HepG2 (cell line): ENCODE results near the gene DOCK1. TPM values are rescaled to one million over a fixed set of nuclear protein-coding genes. Genes with fewer than 3 reads are reported as not detected.

ENCODE experiments used
- ATAC-seq: fragments of 200-7000 bp; cut with Tn5 transposase; 3 replicates; pipeline ENCODE4 v1.9.1; 2020; ENCODE audit warnings: mild to moderate bottlenecking, moderate library complexity
- BruUV-seq: library from RNA; stranded (reverse); fragments of 400-500 nt; replicated peaks from 2 replicates; lab custom pipeline; 2021; lab: Mats Ljungman, UMichigan
- CTCF ChIA-PET: fragments of 300-600 bp; formaldehyde crosslinking; extraction: SDS; loops from one replicate; lab custom pipeline; 2021; ENCODE audit warnings: low total read pairs, inconsistent platforms, low intra/inter-chr PET ratio; lab: Yijun Ruan, JAX
- POLR2A ChIA-PET: fragments of 350-600 bp; sonication (Branson Sonifier 250); formaldehyde crosslinking; loops from one replicate; lab custom pipeline; 2020; ENCODE audit warnings: antibody characterized with exemption, inconsistent platforms; lab: Yijun Ruan, JAX
- DNase-seq: peaks from one replicate; pipeline ENCODE4 v3.0.0-alpha.2; 2015; ENCODE audit warnings: low spot score
- FAIRE-seq: peaks from 3 replicates; lab custom pipeline; 2011; peaks lifted over from hg19 to GRCh38; lab: Jason Lieb, UNC
- H2AFZ ChIP-seq: one replicate; pipeline ENCODE4 v1.6.1; 2011; ENCODE audit warnings: low read length, inconsistent platforms
- H3K27ac ChIP-seq: fragments of 300-600 bp; 3 replicates; pipeline ENCODE4 v1.8.0; 2011; ENCODE audit warnings: mixed run types, mild to moderate bottlenecking, mixed read lengths, low read length, inconsistent platforms; ENCODE audit not compliant: insufficient read depth; ENCODE audit errors: extremely low read length
- H3K27me3 ChIP-seq, 2 experiments: fragments of 200-600 bp in 1 of 2; 2 replicates in 1 of 2; 3 replicates in 1 of 2; pipeline versions ENCODE4 v1.6.0 to v1.8.0; 2011; ENCODE audit warnings: low read length in 2 of 2, mild to moderate bottlenecking in 2 of 2, moderate library complexity in 2 of 2, inconsistent platforms in 1 of 2; ENCODE audit not compliant: insufficient read depth in 2 of 2, control insufficient read depth in 1 of 2
- H3K36me3 ChIP-seq, 2 experiments: fragments of 200-600 bp in 1 of 2; replicated peaks in 1 of 2; 2 replicates in 1 of 2; 3 replicates in 1 of 2; pipeline versions ENCODE4 v1.5.1 to v1.8.0; 2011; ENCODE audit warnings: low read length in 2 of 2, inconsistent platforms in 1 of 2; ENCODE audit not compliant: insufficient read depth in 2 of 2, control insufficient read depth in 1 of 2
- H3K4me1 ChIP-seq: 2 replicates; pipeline ENCODE4 v1.5.1; 2012; ENCODE audit warnings: low read length, inconsistent platforms; ENCODE audit not compliant: insufficient read depth
- H3K4me2 ChIP-seq: 2 replicates; pipeline ENCODE4 v1.6.0; 2011; ENCODE audit warnings: low read depth, low read length, inconsistent platforms
- H3K4me3 ChIP-seq, 3 experiments: fragments of 200-600 bp in 1 of 3; sonication (generic), shearing (Covaris generic) in 1 of 3; replicated peaks in 1 of 3; 2 replicates each; pipeline ENCODE4 v1.5.1; 2011 to 2016; ENCODE audit warnings: low read length in 3 of 3, inconsistent platforms in 2 of 3, low read depth in 2 of 3, mild to moderate bottlenecking in 2 of 3, control low read depth in 1 of 3, mixed read lengths in 1 of 3; ENCODE audit not compliant: insufficient read depth in 1 of 3
- H3K79me2 ChIP-seq: one replicate; pipeline ENCODE4 v1.6.1; 2011; ENCODE audit warnings: low read length, inconsistent platforms; ENCODE audit not compliant: insufficient read depth
- H3K9ac ChIP-seq: 2 replicates; pipeline ENCODE4 v1.6.0; 2011; ENCODE audit warnings: mild to moderate bottlenecking, low read depth, low read length, inconsistent platforms; ENCODE audit not compliant: insufficient read depth
- H3K9me3 ChIP-seq: 2 replicates; pipeline ENCODE4 v1.5.1; 2012; ENCODE audit warnings: mild to moderate bottlenecking, low read length
- H4K20me1 ChIP-seq: 2 replicates; pipeline ENCODE4 v1.6.0; 2011; ENCODE audit warnings: inconsistent platforms, mild to moderate bottlenecking, low read length, moderate library complexity; ENCODE audit not compliant: insufficient read depth
- CREM ChIP-seq, 2 experiments: sonication (generic) in 1 of 2; formaldehyde crosslinking in 1 of 2; IDR thresholded peaks; 2 replicates each; pipeline versions ENCODE4 v1.4.0 to v1.6.1; 2016 to 2020; ENCODE audit warnings: antibody characterized with exemption in 1 of 2, mild to moderate bottlenecking in 1 of 2, missing genetic modification reagents in 1 of 2
- EED ChIP-seq: sonication (generic); formaldehyde crosslinking; IDR thresholded peaks from 2 replicates; pipeline ENCODE4 v1.5.0; 2020; ENCODE audit warnings: mild to moderate bottlenecking, missing genetic modification reagents
- IRX3 ChIP-seq: sonication (generic); formaldehyde crosslinking; IDR thresholded peaks from 2 replicates; pipeline ENCODE4 v1.8.1; 2023; ENCODE audit warnings: mild to moderate bottlenecking, low read depth, missing genetic modification reagents, borderline replicate concordance
- JUN ChIP-seq: sonication (generic); formaldehyde crosslinking; IDR thresholded peaks from 2 replicates; pipeline ENCODE4 v1.4.0; 2020; ENCODE audit warnings: mild to moderate bottlenecking, missing genetic modification reagents
- LCORL ChIP-seq, 2 experiments: fragments of 450-650 bp in 1 of 2; sonication (generic) in 1 of 2; formaldehyde crosslinking in 1 of 2; IDR thresholded peaks; 2 replicates each; pipeline versions ENCODE4 v1.5.0 to v1.6.1; 2017 to 2020; ENCODE audit warnings: antibody characterized with exemption in 1 of 2, missing genetic modification reagents in 1 of 2
- MNT ChIP-seq: fragments of 450-650 bp; IDR thresholded peaks from 2 replicates; pipeline ENCODE4 v1.6.1; 2016
- PHF8 ChIP-seq: sonication (generic); formaldehyde crosslinking; IDR thresholded peaks from 2 replicates; pipeline ENCODE4 v1.5.0; 2020; ENCODE audit warnings: missing genetic modification reagents
- PTBP1 ChIP-seq: fragments of 200-400 bp; formaldehyde crosslinking; IDR thresholded peaks from 2 replicates; pipeline ENCODE4 v1.6.1; 2018; ENCODE audit warnings: low read length, low read depth; ENCODE audit not compliant: poor library complexity, severe bottlenecking
- RFX3 ChIP-seq: IDR thresholded peaks from 2 replicates; pipeline ENCODE4 v1.6.1; 2016; ENCODE audit warnings: missing biosample characterization, missing genetic modification reagents
- ZBTB21 ChIP-seq: sonication (generic); formaldehyde crosslinking; IDR thresholded peaks from 2 replicates; pipeline ENCODE4 v1.4.0; 2020; ENCODE audit warnings: missing genetic modification reagents
- ZBTB49 ChIP-seq: sonication (generic); formaldehyde crosslinking; IDR thresholded peaks from 2 replicates; pipeline ENCODE4 v1.4.0; 2020; ENCODE audit warnings: missing genetic modification reagents, borderline replicate concordance
- ZBTB7B ChIP-seq: sonication (generic); formaldehyde crosslinking; IDR thresholded peaks from 2 replicates; pipeline ENCODE4 v1.4.0; 2020; ENCODE audit warnings: missing genetic modification reagents
- ZFP1 ChIP-seq: IDR thresholded peaks from 2 replicates; pipeline ENCODE4 v1.6.1; 2016
- ZIK1 ChIP-seq: sonication (generic); formaldehyde crosslinking; IDR thresholded peaks from 2 replicates; pipeline ENCODE4 v1.5.0; 2020; ENCODE audit warnings: mild to moderate bottlenecking, low read depth, missing genetic modification reagents, borderline replicate concordance
- ZNF724P ChIP-seq: sonication (generic); formaldehyde crosslinking; IDR thresholded peaks from 2 replicates; pipeline ENCODE4 v1.8.0; 2022; ENCODE audit warnings: missing genetic modification reagents, borderline replicate concordance
- WGBS: methylation state at CpG from one replicate; pipeline ENCODE4 v1.1.6; 2017; ENCODE audit warnings: low lambda C conversion rate; 5-methylcytosine and 5-hydroxymethylcytosine counted together
- in situ Hi-C: cut with HindIII; loops from 2 replicates; pipeline ENCODE4 v1.10.0; 2017; ENCODE audit warnings: low pct_unique_long_range_greater_than_20kb; ENCODE audit not compliant: extremely low pct_ligation_motif_present
- intact Hi-C: fragments of 100-400 bp; cut with micrococcal nuclease; formaldehyde crosslinking; loops from one replicate; pipeline ENCODE4 v1.10.0; 2022; ENCODE audit not compliant: unreplicated experiment
- polyA plus RNA-seq, 8 experiments: library from polyadenylated mRNA; depleted of rRNA in 3 of 8; stranded (reverse) in 7 of 8; unstranded in 1 of 8; fragments of >200 nt; fragmentation: Illumina TruSeq in 4 of 8; extraction: Trizol in 4 of 8; gene quantifications; 2 replicates each; pipeline versions ENCODE4 v1.2.1 to v1.2.3, GENCODE V29; 2011 to 2016; ENCODE audit warnings: low read depth in 4 of 8, missing spikeins in 1 of 8, mixed read lengths in 1 of 8; ENCODE audit not compliant: insufficient read depth in 1 of 8
- total RNA-seq, 5 experiments: library from RNA; depleted of rRNA; stranded (reverse); fragments of >200 nt; fragmentation: Illumina TruSeq; extraction: Trizol; gene quantifications; 2 replicates each; pipeline ENCODE4 v1.2.3, GENCODE V29; 2016; ENCODE audit warnings: low read depth in 1 of 5
- TF ChIP-seq, protein P1 (sequence below): IDR thresholded peaks from 2 replicates; pipeline ENCODE4 v1.6.1; 2016; ENCODE audit warnings: missing compliant biosample characterization, missing genetic modification reagents, borderline replicate concordance
- TF ChIP-seq, protein P2 (sequence below): sonication (generic); formaldehyde crosslinking; IDR thresholded peaks from 2 replicates; pipeline ENCODE4 v1.4.0; 2020; ENCODE audit warnings: missing genetic modification reagents

Gene DOCK1
- total and polyA plus RNA-seq, 2 of the 13 experiments (the other 11 are each of a cell fraction or from before 2014, with no cell fraction given): 8.3 to 25.5 TPM

DNA sequence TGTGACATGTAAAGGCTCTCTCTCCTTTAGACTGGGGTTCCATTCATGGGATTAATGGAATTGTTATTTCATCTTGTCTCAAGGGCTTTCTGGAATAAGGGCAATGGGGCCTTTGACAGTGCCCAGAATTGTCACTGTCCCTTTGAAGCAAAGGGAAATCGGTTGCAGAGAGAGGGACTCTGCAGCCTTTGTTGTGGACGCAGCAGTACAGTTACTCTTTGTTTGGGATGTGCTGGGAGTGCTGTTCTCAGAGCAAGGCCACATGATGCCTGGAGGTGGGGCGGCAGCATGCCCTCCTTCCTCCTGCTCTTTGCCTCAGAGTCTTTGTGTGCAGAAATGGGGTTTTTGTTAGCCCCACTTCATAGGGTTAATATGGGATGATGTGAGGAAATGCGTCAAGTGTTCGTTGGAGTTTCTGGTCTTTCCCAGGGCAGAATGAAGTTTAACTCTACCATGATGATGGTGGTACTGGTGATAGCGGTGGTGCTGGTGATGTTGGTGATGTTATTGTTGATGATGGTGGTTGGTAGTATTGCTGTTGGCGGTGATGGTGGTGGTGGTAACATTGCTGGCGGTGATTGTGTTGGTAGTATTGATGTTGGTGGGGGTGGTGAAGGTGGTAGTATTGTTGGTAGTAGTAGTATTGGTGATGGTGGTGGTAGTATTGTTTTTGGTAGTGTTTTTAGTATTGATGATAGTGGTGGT, 45.3 kb downstream of the DOCK1 start:
- Histone ChIP-seq H2AFZ (no peak overlapping the region), H3K9ac (no peak overlapping the region), H3K4me2 (no peak overlapping the region), H3K4me3 (no peak overlapping the region), H4K20me1 (no peaks in the 10 kb centered on the region; the same call in 1 of the 2 replicates), H3K4me1 (no peaks in the 10 kb centered on the region), H3K36me3 (peaks cover 0 to 6% of the 10 kb centered on the region in 2 experiments; a peak in 1 of 5 replicates), H3K79me2 (peaks cover 49% of the 10 kb centered on the region), H3K9me3 (peaks cover 49% of the 10 kb centered on the region), H3K27ac (no peak overlapping the region), H3K27me3 (no peaks in the 10 kb centered on the region)
- in situ Hi-C loops: no loop called here
- CTCF ChIA-PET: no interaction called here
- WGBS: 92% methylated on average over 7 of the region's 8 CpGs
- no TSS peak for BruUV-seq
- intact Hi-C loops: no loop called here
- FAIRE-seq (no peak), ATAC-seq (no peak), DNase-seq (no peak)
- POLR2A ChIA-PET: no interaction called here
- TF ChIP-seq, protein P1, sequence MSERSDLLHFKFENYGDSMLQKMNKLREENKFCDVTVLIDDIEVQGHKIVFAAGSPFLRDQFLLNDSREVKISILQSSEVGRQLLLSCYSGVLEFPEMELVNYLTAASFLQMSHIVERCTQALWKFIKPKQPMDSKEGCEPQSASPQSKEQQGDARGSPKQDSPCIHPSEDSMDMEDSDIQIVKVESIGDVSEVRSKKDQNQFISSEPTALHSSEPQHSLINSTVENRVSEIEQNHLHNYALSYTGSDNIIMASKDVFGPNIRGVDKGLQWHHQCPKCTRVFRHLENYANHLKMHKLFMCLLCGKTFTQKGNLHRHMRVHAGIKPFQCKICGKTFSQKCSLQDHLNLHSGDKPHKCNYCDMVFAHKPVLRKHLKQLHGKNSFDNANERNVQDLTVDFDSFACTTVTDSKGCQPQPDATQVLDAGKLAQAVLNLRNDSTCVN (CRISPR knock-in tag): no peak
- no peak for TF ChIP-seq ZIK1 (CRISPR knock-in tag)
- TF ChIP-seq ZBTB21: no peak
- TF ChIP-seq LCORL (IDR thresholded peaks at IDR 0.05): no peak
- TF ChIP-seq LCORL (CRISPR knock-in tag; IDR thresholded peaks at IDR 0.05): no peak
- TF ChIP-seq RFX3: no peak
- no peak for TF ChIP-seq EED (CRISPR knock-in tag)
- no peak for TF ChIP-seq PHF8 (CRISPR knock-in tag)
- TF ChIP-seq PTBP1: no peak
- no peak for TF ChIP-seq ZBTB7B (CRISPR knock-in tag)
- TF ChIP-seq, protein P2, sequence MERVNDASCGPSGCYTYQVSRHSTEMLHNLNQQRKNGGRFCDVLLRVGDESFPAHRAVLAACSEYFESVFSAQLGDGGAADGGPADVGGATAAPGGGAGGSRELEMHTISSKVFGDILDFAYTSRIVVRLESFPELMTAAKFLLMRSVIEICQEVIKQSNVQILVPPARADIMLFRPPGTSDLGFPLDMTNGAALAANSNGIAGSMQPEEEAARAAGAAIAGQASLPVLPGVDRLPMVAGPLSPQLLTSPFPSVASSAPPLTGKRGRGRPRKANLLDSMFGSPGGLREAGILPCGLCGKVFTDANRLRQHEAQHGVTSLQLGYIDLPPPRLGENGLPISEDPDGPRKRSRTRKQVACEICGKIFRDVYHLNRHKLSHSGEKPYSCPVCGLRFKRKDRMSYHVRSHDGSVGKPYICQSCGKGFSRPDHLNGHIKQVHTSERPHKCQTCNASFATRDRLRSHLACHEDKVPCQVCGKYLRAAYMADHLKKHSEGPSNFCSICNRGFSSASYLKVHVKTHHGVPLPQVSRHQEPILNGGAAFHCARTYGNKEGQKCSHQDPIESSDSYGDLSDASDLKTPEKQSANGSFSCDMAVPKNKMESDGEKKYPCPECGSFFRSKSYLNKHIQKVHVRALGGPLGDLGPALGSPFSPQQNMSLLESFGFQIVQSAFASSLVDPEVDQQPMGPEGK (CRISPR knock-in tag): no peak
- TF ChIP-seq ZNF724P (CRISPR knock-in tag): no peak
- no peak for TF ChIP-seq CREM (IDR thresholded peaks at IDR 0.05)
- TF ChIP-seq CREM (CRISPR knock-in tag; IDR thresholded peaks at IDR 0.05): no peak
- TF ChIP-seq ZBTB49: no peak
- no peak for TF ChIP-seq JUN (CRISPR knock-in tag)
- no peak for TF ChIP-seq ZFP1 (CRISPR knock-in tag)
- TF ChIP-seq MNT: no peak
- TF ChIP-seq IRX3 (CRISPR knock-in tag): no peak
